Thymus (tissue), 11 donors: Measurements from ENCODE around the gene ANKRD22. TPM values are rescaled to one million over a fixed set of nuclear protein-coding genes. Genes with fewer than 3 reads are reported as not detected.
A peak's percentile ranks its signal among the peaks of the same experiment; 100 is the strongest.
"Not testable (repeated sequence)": the region's sequence is repeated elsewhere in the genome, so short reads cannot be mapped to it uniquely, and the experiment has no call there.

Experiments used
- DNase-seq, 9 donors: peaks; one replicate each; pipeline ENCODE4 v3.0.0-alpha.2; 2013; ENCODE audit warnings: low spot score in 9 of 9, low read depth in 6 of 9, missing footprints in 1 of 9
- H3K27ac ChIP-seq, 2 donors: one replicate each; pipeline ENCODE4 v1.5.1; 2013; ENCODE audit warnings: control low read depth in 1 of 2, low read depth in 1 of 2, low read length in 1 of 2, mild to moderate bottlenecking in 1 of 2, moderate library complexity in 1 of 2
- H3K27me3 ChIP-seq, 2 donors: one replicate each; pipeline ENCODE4 v1.5.1; 2013; ENCODE audit warnings: low read length in 1 of 2; ENCODE audit not compliant: control insufficient read depth in 2 of 2, insufficient read depth in 1 of 2
- H3K36me3 ChIP-seq, 2 donors: one replicate each; pipeline ENCODE4 v1.5.1; 2013; ENCODE audit warnings: low read length in 1 of 2, mild to moderate bottlenecking in 1 of 2, moderate library complexity in 1 of 2; ENCODE audit not compliant: control insufficient read depth in 2 of 2, insufficient read depth in 2 of 2
- H3K4me1 ChIP-seq, 2 donors: one replicate each; pipeline ENCODE4 v1.5.1; 2013; ENCODE audit warnings: low read length in 2 of 2; ENCODE audit not compliant: control insufficient read depth in 2 of 2, insufficient read depth in 2 of 2
- H3K4me3 ChIP-seq, 2 donors: one replicate each; pipeline ENCODE4 v1.5.1; 2013; ENCODE audit warnings: low read length in 2 of 2, control low read depth in 1 of 2, mild to moderate bottlenecking in 1 of 2
- H3K9me3 ChIP-seq, 2 donors: one replicate each; pipeline ENCODE4 v1.5.1; 2013; ENCODE audit warnings: low read length in 1 of 2, mild to moderate bottlenecking in 1 of 2; ENCODE audit not compliant: control insufficient read depth in 2 of 2, insufficient read depth in 1 of 2
- WGBS: extraction: QIAGEN DNeasy Blood & Tissue Kit; methylation state at CpG from one replicate; pipeline ENCODE4 v1.1.7; 2013; 5-methylcytosine and 5-hydroxymethylcytosine counted together
- polyA plus RNA-seq: library from polyadenylated mRNA; stranded (reverse); fragments of 200-250 nt; gene quantifications from one replicate; pipeline ENCODE4 v1.2.3, GENCODE V29; 2013
- total RNA-seq: library from RNA; stranded (reverse); fragments of 120-200 nt; gene quantifications from one replicate; pipeline ENCODE4 v1.2.4, GENCODE V29; 2013
- donor health status: healthy.

The ANKRD22 gene
- total and polyA plus RNA-seq, 2 donors = 11.6 to 15.5 TPM

DNA sequence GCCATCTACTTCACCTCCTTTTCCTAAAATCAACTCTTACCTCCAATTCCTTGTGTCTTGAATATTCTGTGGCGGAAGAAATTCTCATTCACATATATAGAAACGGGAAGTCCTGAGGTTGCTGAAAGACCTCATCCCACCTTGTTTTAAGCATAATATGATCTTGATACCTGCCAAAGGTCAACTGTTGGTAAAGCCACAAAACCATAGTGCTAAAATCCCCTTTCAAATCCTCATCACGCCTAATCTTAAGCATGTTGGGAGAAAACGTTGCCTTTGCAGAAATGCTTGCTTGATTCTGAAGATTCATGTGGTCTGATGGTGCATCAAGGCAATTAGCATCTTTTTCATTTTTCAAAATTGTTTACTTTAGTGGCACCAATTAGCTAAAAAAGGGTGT lies 8.5 kb downstream of the ANKRD22 start:
- Histone ChIP-seq H3K4me1 (no peaks in the 10 kb centered on the region), H3K27ac (no peak overlapping the region), H3K36me3 (no peaks in the 10 kb centered on the region), H3K27me3 (no peaks in the 10 kb centered on the region), H3K9me3 (no peaks in the 10 kb centered on the region), H3K4me3 (no peak overlapping the region)
- DNase-seq = no peak
- 95% methylated on average over 4 of the region's 4 CpGs for WGBS

DNA sequence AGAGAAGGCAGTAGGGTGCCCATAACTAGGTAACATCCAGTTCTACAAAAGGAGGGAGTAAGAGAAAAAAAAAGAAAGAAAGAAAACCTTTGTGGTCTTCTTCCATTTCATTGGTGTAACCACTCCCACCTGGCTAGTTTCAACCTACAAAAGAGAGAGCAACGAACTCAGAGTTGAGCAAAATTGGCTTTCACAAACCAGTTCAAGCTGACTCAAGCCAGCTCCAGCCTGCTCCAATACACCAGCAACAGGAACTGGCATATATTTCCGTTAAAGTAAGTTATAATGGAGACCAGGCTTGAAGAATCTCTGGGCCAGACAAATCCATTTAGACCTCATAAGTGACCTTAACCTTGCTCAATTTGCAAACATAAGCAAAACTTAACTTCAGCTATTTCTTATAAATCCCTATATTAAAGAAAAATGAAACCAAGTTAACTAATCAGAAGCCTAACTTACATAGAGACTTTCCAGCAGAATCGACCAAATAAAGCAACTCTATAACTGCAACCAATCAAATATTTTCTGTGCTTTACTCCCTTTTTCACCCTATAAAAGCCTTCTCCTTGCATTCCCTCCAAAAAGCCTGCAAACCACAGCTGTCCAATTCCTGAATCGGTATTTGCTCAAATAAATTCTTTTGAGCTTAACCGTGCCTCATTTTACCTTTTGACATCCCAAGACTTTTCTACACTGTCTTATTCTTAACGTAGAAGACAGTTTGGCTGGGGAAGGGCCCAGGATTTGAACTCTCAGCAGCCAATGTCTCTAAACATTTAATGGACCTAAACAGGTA lies 10.1 kb downstream of the ANKRD22 start:
- DNase-seq = no peak
- no peaks in the 10 kb centered on the region for H3K36me3 ChIP-seq
- no peaks in the 10 kb centered on the region for H3K9me3 ChIP-seq
- no peaks in the 10 kb centered on the region for H3K4me1 ChIP-seq
- H3K27ac ChIP-seq = no peak overlapping the region
- H3K4me3 ChIP-seq = no peak overlapping the region
- 88% methylated on average over 6 of the region's 6 CpGs for WGBS
- no peaks in the 10 kb centered on the region for H3K27me3 ChIP-seq

GRCh38 chr10:88840881-88841280 lies 10.8 kb downstream of the ANKRD22 start:
- Histone ChIP-seq H3K27ac (no peak overlapping the region), H3K36me3 (no peaks in the 10 kb centered on the region), H3K4me3 (no peak overlapping the region), H3K4me1 (no peaks in the 10 kb centered on the region), H3K27me3 (no peaks in the 10 kb centered on the region), H3K9me3 (no peaks in the 10 kb centered on the region)
- no peak for DNase-seq
- 91% methylated on average over 5 of the region's 5 CpGs for WGBS

- Histone ChIP-seq H3K27me3 (no peaks in the 10 kb centered on the region), H3K4me1 (no peaks in the 10 kb centered on the region), H3K9me3 (no peaks in the 10 kb centered on the region), H3K36me3 (no peaks in the 10 kb centered on the region), H3K4me3 (no peak overlapping the region), H3K27ac (no peak overlapping the region)
- 99% methylated on average over 3 of the region's 3 CpGs for WGBS
- DNase-seq = no peak
Measured at GRCh38 chr10:88840104-88840503, 11.5 kb downstream of the ANKRD22 start.

DNA sequence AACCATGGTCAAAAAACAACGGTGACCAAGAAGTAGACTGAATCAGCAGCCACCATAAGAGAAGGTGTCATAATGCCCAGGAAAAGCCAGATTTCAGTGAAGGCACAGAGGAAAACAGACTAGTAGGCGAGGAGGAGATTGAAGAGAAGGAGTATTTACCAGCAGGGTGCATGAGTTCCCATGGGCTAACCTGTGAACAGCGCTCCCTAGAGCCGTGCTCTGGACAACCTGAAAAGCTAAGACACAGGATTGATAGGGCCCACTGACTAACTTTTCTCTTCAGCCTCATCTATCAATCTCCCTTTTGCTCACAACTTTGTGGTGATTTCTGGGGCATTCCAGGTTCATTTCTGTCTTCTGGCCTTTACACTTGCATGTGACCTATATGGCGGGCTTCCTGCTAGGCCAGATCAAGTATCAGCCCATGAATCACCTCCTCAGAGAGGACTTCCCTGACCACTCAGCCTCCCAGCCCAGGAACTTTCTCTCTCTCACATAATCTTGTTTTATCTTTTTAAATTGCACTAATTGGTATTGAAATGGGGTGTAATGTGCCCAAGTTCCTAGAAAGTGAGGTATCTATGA lies 12.8 kb downstream of the ANKRD22 start:
- Histone ChIP-seq H3K4me1 (peaks cover 0 to under 1% of the 10 kb centered on the region in 2 donors), H3K36me3 (no peaks in the 10 kb centered on the region), H3K27me3 (no peaks in the 10 kb centered on the region), H3K4me3 (no peak overlapping the region), H3K27ac (no peak overlapping the region), H3K9me3 (no peaks in the 10 kb centered on the region)
- WGBS = 97% methylated on average over 5 of the region's 5 CpGs
- no peak for DNase-seq

- H3K27ac ChIP-seq, H3K4me3 ChIP-seq, H3K36me3 ChIP-seq, H3K27me3 ChIP-seq, H3K9me3 ChIP-seq, DNase-seq, H3K4me1 ChIP-seq: not testable (repeated sequence)
Measured at GRCh38 chr10:88837632-88838031, 14.0 kb downstream of the ANKRD22 start.

GRCh38 chr10:88835910-88836221 lies 15.8 kb downstream of the ANKRD22 start:
- Histone ChIP-seq H3K36me3 (no peaks in the 10 kb centered on the region), H3K4me3 (no peak overlapping the region), H3K9me3 (no peaks in the 10 kb centered on the region), H3K27me3 (no peaks in the 10 kb centered on the region), H3K4me1 (peaks cover 0 to 9% of the 10 kb centered on the region in 2 donors), H3K27ac (no peak overlapping the region)
- WGBS = 46% methylated on average over 2 of the region's 2 CpGs
- DNase-seq = no peak

- 21% methylated on average over 10 of the region's 10 CpGs for WGBS
- no peaks in the 10 kb centered on the region for H3K36me3 ChIP-seq
- H3K4me1 ChIP-seq = peaks cover 2 to 14% of the 10 kb centered on the region in 2 donors
- H3K27me3 ChIP-seq = no peaks in the 10 kb centered on the region
- no peak overlapping the region for H3K4me3 ChIP-seq
- no peak overlapping the region for H3K27ac ChIP-seq
- DNase-seq = peak; percentile 65 to 94 (median 89)
- no peaks in the 10 kb centered on the region for H3K9me3 ChIP-seq
Measured at GRCh38 chr10:88835096-88835909, 16.3 kb downstream of the ANKRD22 start.

DNA sequence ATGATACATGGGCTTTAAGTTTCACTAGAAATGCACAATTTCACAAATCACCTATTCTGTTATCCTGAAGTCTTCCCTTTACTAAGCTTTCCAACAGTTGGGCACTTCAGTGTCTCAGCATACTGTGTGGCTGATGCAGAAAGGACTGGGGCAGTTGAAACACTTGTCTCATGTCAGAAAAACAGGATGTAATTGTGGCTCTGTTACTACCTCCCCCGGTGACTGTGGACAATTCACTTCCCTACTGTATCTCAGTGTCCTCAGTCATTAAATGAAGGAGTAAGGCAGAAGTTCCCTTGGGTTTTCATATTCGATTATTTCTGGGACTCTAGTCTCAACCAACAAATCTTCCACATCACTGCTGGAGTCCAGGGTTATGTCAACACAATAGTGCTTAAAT lies 17.9 kb downstream of the ANKRD22 start:
- WGBS = 12% methylated on average over 2 of the region's 2 CpGs
- Histone ChIP-seq H3K27me3 (no peaks in the 10 kb centered on the region), H3K4me3 (no peak overlapping the region), H3K9me3 (no peaks in the 10 kb centered on the region), H3K4me1 (peaks cover 2 to 18% of the 10 kb centered on the region in 2 donors), H3K36me3 (no peaks in the 10 kb centered on the region), H3K27ac (no peak overlapping the region)
- no peak for DNase-seq
